PC-3 (cell line): ENCODE results near the gene MBNL3. TPM values are rescaled to one million over a fixed set of nuclear protein-coding genes. Genes with fewer than 3 reads are reported as not detected.

Source experiments
- ATAC-seq: fragments of 200-7000 bp; cut with Tn5 transposase; 2 replicates; pipeline ENCODE4 v1.9.1; 2020; ENCODE audit warnings: mild to moderate bottlenecking, moderate library complexity
- BruUV-seq: library from RNA; stranded (reverse); fragments of 400-500 nt; replicated peaks from 2 replicates; lab custom pipeline; 2021; lab: Mats Ljungman, UMichigan
- CTCF ChIA-PET: fragments of 300-600 bp; sonication (Branson Sonifier 250); formaldehyde crosslinking; loops from one replicate; lab custom pipeline; 2022; ENCODE audit warnings: antibody characterized with exemption; lab: Charles Lee
- POLR2A ChIA-PET: fragments of 300-600 bp; sonication (Branson Sonifier 250); formaldehyde crosslinking; loops from one replicate; lab custom pipeline; 2022; ENCODE audit warnings: antibody characterized with exemption; ENCODE audit not compliant: unreplicated experiment; lab: Charles Lee
- DNase-seq: peaks from one replicate; pipeline ENCODE4 v3.0.0-alpha.2; 2015
- H2AFZ ChIP-seq: fragments of 300-600 bp; sonication (generic); 2 replicates; pipeline ENCODE4 v1.6.0; 2016; ENCODE audit warnings: antibody characterized with exemption, low read length
- H3F3A ChIP-seq: fragments of 300-600 bp; sonication (generic); one replicate; pipeline ENCODE4 v1.6.0; 2017; ENCODE audit warnings: antibody characterized with exemption, low read length, control low read depth, mild to moderate bottlenecking; ENCODE audit not compliant: unreplicated experiment
- H3K27ac ChIP-seq: fragments of 300-600 bp; sonication (generic); 2 replicates; pipeline ENCODE4 v1.5.1; 2016; ENCODE audit warnings: mild to moderate bottlenecking, low read length
- H3K27me3 ChIP-seq: fragments of 300-600 bp; sonication (generic); 2 replicates; pipeline ENCODE4 v1.6.1; 2016; ENCODE audit warnings: low read length, mixed read lengths
- H3K36me3 ChIP-seq: fragments of 300-600 bp; sonication (generic); 2 replicates; pipeline ENCODE4 v1.6.1; 2016; ENCODE audit warnings: low read depth, mixed run types, low read length, mixed read lengths
- H3K4me1 ChIP-seq: fragments of 300-600 bp; sonication (generic); 2 replicates; pipeline ENCODE4 v1.5.1; 2016; ENCODE audit warnings: low read length; ENCODE audit not compliant: insufficient read depth
- H3K4me2 ChIP-seq: fragments of 300-600 bp; sonication (generic); 2 replicates; pipeline ENCODE4 v1.6.0; 2016; ENCODE audit warnings: low read length
- H3K4me3 ChIP-seq: fragments of 300-600 bp; sonication (generic); 2 replicates; pipeline ENCODE4 v1.5.1; 2016; ENCODE audit warnings: mild to moderate bottlenecking, low read length, mixed read lengths
- H3K79me2 ChIP-seq: fragments of 300-600 bp; sonication (generic); 2 replicates; pipeline ENCODE4 v1.6.1; 2017; ENCODE audit warnings: low read length, mixed read lengths
- H3K9ac ChIP-seq: fragments of 300-600 bp; sonication (generic); 2 replicates; pipeline ENCODE4 v1.6.0; 2016; ENCODE audit warnings: mild to moderate bottlenecking, low read length
- H3K9me2 ChIP-seq: fragments of 300-600 bp; sonication (generic); replicated peaks from 2 replicates; pipeline ENCODE4 v1.6.1; 2016; ENCODE audit warnings: mixed run types, low read length, mixed read lengths
- H3K9me3 ChIP-seq: fragments of 300-600 bp; sonication (generic); 2 replicates; pipeline ENCODE4 v1.6.1; 2016; ENCODE audit warnings: low read length, mixed read lengths
- H4K20me1 ChIP-seq: fragments of 300-600 bp; sonication (generic); 2 replicates; pipeline ENCODE4 v1.6.1; 2016; ENCODE audit warnings: low read length, mixed read lengths
- CTCF ChIP-seq: fragments of 300-600 bp; sonication (generic); conservative IDR thresholded peaks from 2 replicates; pipeline ENCODE4 v1.5.1; 2017; ENCODE audit warnings: antibody characterized with exemption, low read depth, mild to moderate bottlenecking, low read length
- EZH2 ChIP-seq: fragments of 300-600 bp; sonication (generic); IDR thresholded peaks from one replicate; pipeline ENCODE4 v1.6.1; 2017; ENCODE audit warnings: antibody characterized with exemption, mild to moderate bottlenecking, low read length; ENCODE audit not compliant: unreplicated experiment
- EZH2phosphoT487 ChIP-seq: fragments of 300-600 bp; sonication (generic); IDR thresholded peaks from 2 replicates; pipeline ENCODE4 v1.6.1; 2018; ENCODE audit warnings: mild to moderate bottlenecking, antibody characterized with exemption, low read length, borderline replicate concordance
- intact Hi-C: fragments of 100-400 bp; cut with micrococcal nuclease; formaldehyde crosslinking; loops from 2 replicates; pipeline ENCODE4 v1.9.0; 2023
- total RNA-seq: library from RNA; depleted of rRNA; stranded (reverse); fragments of >200 nt; gene quantifications from 2 replicates; pipeline ENCODE4 v1.2.3, GENCODE V29; 2014

The MBNL3 gene
- total RNA-seq, 1 experiment from 2014 or later, result 4.4 TPM

GRCh38 chrX:132382068-132382467 is 106.8 kb downstream of the MBNL3 start:
- Histone ChIP-seq H3K4me3 (no peak overlapping the region), H3K9me3 (no peaks in the 10 kb centered on the region), H3K27ac (no peak overlapping the region), H3K36me3 (no peaks in the 10 kb centered on the region), H4K20me1 (no peaks in the 10 kb centered on the region), H3K9me2 (no peaks in the 10 kb centered on the region), H3F3A (no peaks in the 10 kb centered on the region), H3K9ac (no peak overlapping the region), H2AFZ (no peak overlapping the region), H3K27me3 (no peaks in the 10 kb centered on the region), H3K79me2 (no peaks in the 10 kb centered on the region), H3K4me1 (no peaks in the 10 kb centered on the region), H3K4me2 (no peak overlapping the region)
- POLR2A ChIA-PET, result no interaction called here
- BruUV-seq, result no TSS peak
- no peak for TF ChIP-seq CTCF
- TF ChIP-seq EZH2, result no peak
- TF ChIP-seq EZH2phosphoT487, result no peak
- CTCF ChIA-PET, result no interaction called here
- DNase-seq (no peak), ATAC-seq (no peak)
- intact Hi-C loops, result no loop called here

- Histone ChIP-seq H3K27ac (no peak overlapping the region), H3K4me3 (no peak overlapping the region), H3K4me1 (no peaks in the 10 kb centered on the region), H4K20me1 (no peaks in the 10 kb centered on the region), H2AFZ (no peak overlapping the region), H3K9me3 (no peaks in the 10 kb centered on the region), H3K27me3 (no peaks in the 10 kb centered on the region), H3K79me2 (no peaks in the 10 kb centered on the region), H3K9me2 (no peaks in the 10 kb centered on the region), H3K36me3 (no peaks in the 10 kb centered on the region), H3K4me2 (no peak overlapping the region), H3K9ac (no peak overlapping the region), H3F3A (no peaks in the 10 kb centered on the region)
- ChIA-PET CTCF (interaction anchor here (0.7 kb wide), 1 partner anchor 34 kb away, joined by 5 read pairs; no protein-coding TSS in a partner anchor), POLR2A (no interaction called here)
- ATAC-seq (no peak), DNase-seq (no peak)
- no TSS peak for BruUV-seq
- intact Hi-C loops, result no loop called here
- no peak for TF ChIP-seq EZH2
- no peak for TF ChIP-seq EZH2phosphoT487
- TF ChIP-seq CTCF, result no peak
Observed at GRCh38 chrX:132378281-132378680, 110.6 kb downstream of the MBNL3 start.

GRCh38 chrX:132375941-132376340 is 112.9 kb downstream of the MBNL3 start:
- Histone ChIP-seq H3K9me2 (no peaks in the 10 kb centered on the region), H3K9ac (no peak overlapping the region), H3K27ac (no peak overlapping the region), H3K4me1 (no peaks in the 10 kb centered on the region), H3F3A (no peaks in the 10 kb centered on the region), H3K36me3 (no peaks in the 10 kb centered on the region), H3K4me2 (no peak overlapping the region), H4K20me1 (no peaks in the 10 kb centered on the region), H2AFZ (no peak overlapping the region), H3K4me3 (no peak overlapping the region), H3K9me3 (no peaks in the 10 kb centered on the region), H3K79me2 (no peaks in the 10 kb centered on the region), H3K27me3 (no peaks in the 10 kb centered on the region)
- POLR2A ChIA-PET, result no interaction called here
- TF ChIP-seq CTCF (peak; percentile 51; the same call in 1 of the 2 replicates), EZH2phosphoT487 (no peak), EZH2 (no peak)
- peak; percentile 29 for DNase-seq
- CTCF ChIA-PET, result interaction anchor here (0.7 kb wide), 1 partner anchor 116 kb away, joined by 3 read pairs; no protein-coding TSS in a partner anchor
- BruUV-seq, result no TSS peak
- peak; percentile 50; the same call in 1 of the 2 replicates for ATAC-seq
- intact Hi-C loops, result no loop called here
